Measurements from ENCODE around the gene NOP10. TPM values are rescaled to one million over a fixed set of nuclear protein-coding genes. Genes with fewer than 3 reads are reported as not detected.

NOP10 gene
- total and polyA plus RNA-seq, 2 donors from 2014 or later = 92.9 to 383 TPM

DNA sequence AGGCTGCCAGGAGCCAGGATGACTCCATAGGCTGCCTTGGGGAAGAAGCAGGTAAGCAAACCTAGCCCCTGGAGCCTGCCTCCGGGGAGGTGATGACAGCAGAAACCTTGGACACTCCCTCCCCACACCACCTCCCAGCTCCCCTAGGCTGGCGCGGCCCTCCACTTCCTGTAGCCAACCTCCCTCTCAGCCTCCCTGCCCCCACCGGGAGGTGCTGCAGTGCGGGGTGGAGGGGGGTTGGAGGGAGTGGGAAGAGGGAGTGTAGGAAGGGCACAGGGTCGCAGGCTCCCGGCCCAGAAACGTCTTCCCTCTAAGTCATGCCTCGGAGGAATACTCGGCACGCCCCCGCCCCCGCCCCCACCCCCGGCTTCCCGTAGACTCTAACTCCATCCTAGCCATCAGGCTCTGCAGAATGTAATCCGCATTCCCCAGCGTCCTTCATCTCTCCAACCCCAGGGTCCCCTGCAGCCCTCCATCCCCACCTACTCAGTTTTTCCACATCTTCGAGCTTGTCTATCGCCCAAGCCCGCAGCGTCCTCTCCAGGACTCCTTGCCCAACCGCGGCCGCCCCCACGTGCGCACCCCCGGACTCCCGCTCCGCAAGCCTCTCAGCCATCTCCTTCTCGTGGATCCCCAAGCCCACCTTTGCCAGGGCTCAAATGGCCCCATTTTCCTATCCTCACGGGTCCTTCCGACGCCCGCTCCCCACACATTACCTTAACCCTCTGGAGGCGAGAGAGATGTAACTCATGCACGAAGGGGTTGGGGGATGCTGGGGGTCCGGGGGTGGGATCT is 23.5 kb upstream of the NOP10 start:
- intact Hi-C loops (cut with DNase I) = loop anchor here (5.0 kb wide), 1 partner anchor 124 kb away; no protein-coding TSS in a partner anchor
- peaks cover 0 to 17% (median 0%) of the 10 kb centered on the region in 3 donors for H3K4me1 ChIP-seq (ENCODE audit: control insufficient read depth in 2 of 3, insufficient read depth in 2 of 3, low read depth in 1 of 3, low read length in 3 of 3)
- no peaks in the 10 kb centered on the region for H3K36me3 ChIP-seq (ENCODE audit: control insufficient read depth in 2 of 3, insufficient read depth in 3 of 3, low read length in 3 of 3)
- TF ChIP-seq, protein P1, sequence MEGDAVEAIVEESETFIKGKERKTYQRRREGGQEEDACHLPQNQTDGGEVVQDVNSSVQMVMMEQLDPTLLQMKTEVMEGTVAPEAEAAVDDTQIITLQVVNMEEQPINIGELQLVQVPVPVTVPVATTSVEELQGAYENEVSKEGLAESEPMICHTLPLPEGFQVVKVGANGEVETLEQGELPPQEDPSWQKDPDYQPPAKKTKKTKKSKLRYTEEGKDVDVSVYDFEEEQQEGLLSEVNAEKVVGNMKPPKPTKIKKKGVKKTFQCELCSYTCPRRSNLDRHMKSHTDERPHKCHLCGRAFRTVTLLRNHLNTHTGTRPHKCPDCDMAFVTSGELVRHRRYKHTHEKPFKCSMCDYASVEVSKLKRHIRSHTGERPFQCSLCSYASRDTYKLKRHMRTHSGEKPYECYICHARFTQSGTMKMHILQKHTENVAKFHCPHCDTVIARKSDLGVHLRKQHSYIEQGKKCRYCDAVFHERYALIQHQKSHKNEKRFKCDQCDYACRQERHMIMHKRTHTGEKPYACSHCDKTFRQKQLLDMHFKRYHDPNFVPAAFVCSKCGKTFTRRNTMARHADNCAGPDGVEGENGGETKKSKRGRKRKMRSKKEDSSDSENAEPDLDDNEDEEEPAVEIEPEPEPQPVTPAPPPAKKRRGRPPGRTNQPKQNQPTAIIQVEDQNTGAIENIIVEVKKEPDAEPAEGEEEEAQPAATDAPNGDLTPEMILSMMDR (IDR thresholded peaks at IDR 0.05; ENCODE audit: borderline replicate concordance, extremely low read depth, insufficient read depth) = no peak
- peak; percentile 83 to 92 (median 89) for DNase-seq
- peak overlapping the region; percentile 58 to 79 (median 67) for H3K4me3 ChIP-seq (ENCODE audit: low read length in 3 of 3)
- H3K27me3 ChIP-seq (ENCODE audit: control insufficient read depth, insufficient read depth, low read length) = no peaks in the 10 kb centered on the region
- H3K9ac ChIP-seq (ENCODE audit: low read length in 3 of 3) = peak overlapping the region; percentile 32 to 55 (median 54)
- FAIRE-seq = no peak
- no peaks in the 10 kb centered on the region for H3K9me3 ChIP-seq (ENCODE audit: control insufficient read depth in 2 of 3, insufficient read depth in 1 of 3, low read length in 3 of 3)
- peak overlapping the region in 1 of 2 donors; percentile 23 for H3K27ac ChIP-seq (ENCODE audit: low read depth in 2 of 2, low read length in 2 of 2)

- Histone ChIP-seq H3K9ac (ENCODE audit: low read length in 3 of 3) (peak overlapping the region in 2 of 3 donors; percentile 54 to 55), H3K27ac (ENCODE audit: low read depth in 2 of 2, low read length in 2 of 2) (no peak overlapping the region), H3K4me1 (ENCODE audit: control insufficient read depth in 2 of 3, insufficient read depth in 2 of 3, low read depth in 1 of 3, low read length in 3 of 3) (peaks cover 0 to 17% (median 0%) of the 10 kb centered on the region in 3 donors), H3K27me3 (ENCODE audit: control insufficient read depth, insufficient read depth, low read length) (no peaks in the 10 kb centered on the region), H3K9me3 (ENCODE audit: control insufficient read depth in 2 of 3, insufficient read depth in 1 of 3, low read length in 3 of 3) (no peaks in the 10 kb centered on the region), H3K36me3 (ENCODE audit: control insufficient read depth in 2 of 3, insufficient read depth in 3 of 3, low read length in 3 of 3) (no peaks in the 10 kb centered on the region), H3K4me3 (ENCODE audit: low read length in 3 of 3) (peak overlapping the region in 2 of 3 donors; percentile 67 to 79)
- DNase-seq (peak in 1 of 5 donors; percentile 35), FAIRE-seq (no peak)
- intact Hi-C loops (cut with DNase I) = loop anchor here (5.0 kb wide), 1 partner anchor 124 kb away; no protein-coding TSS in a partner anchor
- TF ChIP-seq, protein P1 (IDR thresholded peaks at IDR 0.05; ENCODE audit: borderline replicate concordance, extremely low read depth, insufficient read depth) = no peak
These were observed 22.9 kb upstream of the NOP10 start for GRCh38 chr15:34365836-34366235.

- no peaks in the 10 kb centered on the region for H3K27me3 ChIP-seq (ENCODE audit: control insufficient read depth, insufficient read depth, low read length)
- TF ChIP-seq, protein P1 (IDR thresholded peaks at IDR 0.05; ENCODE audit: borderline replicate concordance, extremely low read depth, insufficient read depth) = no peak
- peak overlapping the region in 1 of 3 donors; percentile 55 for H3K9ac ChIP-seq (ENCODE audit: low read length in 3 of 3)
- no peaks in the 10 kb centered on the region for H3K36me3 ChIP-seq (ENCODE audit: control insufficient read depth in 2 of 3, insufficient read depth in 3 of 3, low read length in 3 of 3)
- H3K4me1 ChIP-seq (ENCODE audit: control insufficient read depth in 2 of 3, insufficient read depth in 2 of 3, low read depth in 1 of 3, low read length in 3 of 3) = peaks cover 0 to 17% (median 0%) of the 10 kb centered on the region in 3 donors
- no peak for FAIRE-seq
- H3K4me3 ChIP-seq (ENCODE audit: low read length in 3 of 3) = peak overlapping the region in 1 of 3 donors; percentile 79
- DNase-seq = peak in 1 of 5 donors; percentile 48
- H3K27ac ChIP-seq (ENCODE audit: low read depth in 2 of 2, low read length in 2 of 2) = no peak overlapping the region
- no peaks in the 10 kb centered on the region for H3K9me3 ChIP-seq (ENCODE audit: control insufficient read depth in 2 of 3, insufficient read depth in 1 of 3, low read length in 3 of 3)
- intact Hi-C loops (cut with DNase I) = loop anchor here (5.0 kb wide), 1 partner anchor 123 kb away; no protein-coding TSS in a partner anchor
These were observed 22.3 kb upstream of the NOP10 start for GRCh38 chr15:34365091-34365825.
